DOHH2 (cell line): ENCODE measurements around the gene LPAR5.

Experiments used
- H3F3A ChIP-seq: fragments of 200-600 bp; sonication (generic), shearing (Covaris generic); 2 replicates; pipeline ENCODE4 v1.6.0; 2016; ENCODE audit warnings: antibody characterized with exemption, mild to moderate bottlenecking; ENCODE audit not compliant: control insufficient read depth, insufficient read depth
- H3K27ac ChIP-seq: fragments of 200-600 bp; sonication (generic); 2 replicates; pipeline ENCODE4 v1.5.1; 2014; ENCODE audit warnings: low read depth, mild to moderate bottlenecking, low read length, moderate library complexity
- H3K27me3 ChIP-seq: fragments of 200-600 bp; sonication (generic); 2 replicates; pipeline ENCODE4 v1.6.1; 2014; ENCODE audit warnings: mild to moderate bottlenecking, low read length, mixed read lengths; ENCODE audit not compliant: control insufficient read depth
- H3K36me3 ChIP-seq: fragments of 200-600 bp; sonication (generic); 2 replicates; pipeline ENCODE4 v1.6.1; 2014; ENCODE audit warnings: mild to moderate bottlenecking, low read length, moderate library complexity, mixed read lengths; ENCODE audit not compliant: control insufficient read depth
- H3K4me1 ChIP-seq: fragments of 200-600 bp; sonication (generic); 2 replicates; pipeline ENCODE4 v1.6.1; 2014; ENCODE audit warnings: mild to moderate bottlenecking, low read length, mixed read lengths; ENCODE audit not compliant: control insufficient read depth
- H3K4me2 ChIP-seq: fragments of 200-600 bp; sonication (generic); 2 replicates; pipeline ENCODE4 v1.6.0; 2014; ENCODE audit warnings: mild to moderate bottlenecking, low read length, moderate library complexity
- H3K4me3 ChIP-seq: fragments of 200-600 bp; sonication (generic); 2 replicates; pipeline ENCODE4 v1.5.1; 2014; ENCODE audit warnings: mild to moderate bottlenecking, low read length, mixed read lengths
- H3K79me2 ChIP-seq: fragments of 200-600 bp; sonication (generic); 2 replicates; pipeline ENCODE4 v1.6.1; 2014; ENCODE audit warnings: mild to moderate bottlenecking, low read length, mixed read lengths; ENCODE audit not compliant: control insufficient read depth
- H3K9me2 ChIP-seq: fragments of 200-600 bp; sonication (generic); replicated peaks from 2 replicates; pipeline ENCODE4 v1.6.1; 2014; ENCODE audit warnings: mild to moderate bottlenecking, low read length, mixed read lengths; ENCODE audit not compliant: control insufficient read depth
- H3K9me3 ChIP-seq: fragments of 200-600 bp; sonication (generic); 2 replicates; pipeline ENCODE4 v1.6.1; 2014; ENCODE audit warnings: antibody characterized with exemption, low read length, mixed read lengths; ENCODE audit not compliant: control insufficient read depth, insufficient read depth
- H4K20me1 ChIP-seq: fragments of 200-600 bp; sonication (generic); 2 replicates; pipeline ENCODE4 v1.6.0; 2014; ENCODE audit warnings: low read depth, mild to moderate bottlenecking, antibody characterized with exemption, low read length, moderate library complexity; ENCODE audit not compliant: control insufficient read depth, insufficient read depth
- EZH2phosphoT487 ChIP-seq: fragments of 200-600 bp; sonication (generic); IDR thresholded peaks from 2 replicates; pipeline ENCODE4 v1.6.1; 2017; ENCODE audit warnings: borderline replicate concordance, mild to moderate bottlenecking, antibody characterized with exemption, low read length, moderate library complexity, mixed read lengths
- TF ChIP-seq, protein P1 (sequence below): fragments of 200-600 bp; sonication (generic); IDR thresholded peaks from one replicate; pipeline ENCODE4 v1.5.1; 2014; ENCODE audit warnings: antibody characterized with exemption, mild to moderate bottlenecking, low read depth, low read length; ENCODE audit not compliant: poor library complexity, severe bottlenecking

Gene LPAR5

DNA sequence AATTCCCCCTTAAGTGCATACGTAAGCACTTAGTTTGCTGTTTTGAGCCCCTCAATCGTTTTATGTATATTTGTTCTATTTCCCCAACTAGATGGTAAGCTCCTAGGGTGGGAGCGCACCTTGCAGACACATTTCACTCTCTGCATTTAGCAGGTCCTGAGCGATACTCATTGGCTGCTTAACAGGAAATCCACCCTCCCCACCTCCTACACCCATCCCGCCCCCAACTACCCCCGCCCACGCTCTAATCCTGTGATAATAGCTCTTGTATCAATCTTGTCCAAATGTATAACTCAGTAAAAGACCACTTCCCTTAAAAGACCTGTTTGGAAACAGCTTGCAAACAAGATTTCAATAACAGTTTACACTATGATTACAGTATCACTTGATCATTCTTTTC lies 8.1 kb downstream of the LPAR5 start:
- Histone ChIP-seq H3K9me3 (no peaks in the 10 kb centered on the region), H3K4me3 (peak overlapping the region; percentile 64), H4K20me1 (no peaks in the 10 kb centered on the region), H3K27me3 (no peaks in the 10 kb centered on the region), H3K4me1 (peaks cover 56% of the 10 kb centered on the region), H3K4me2 (peak overlapping the region; percentile 74), H3K79me2 (peaks cover 62% of the 10 kb centered on the region), H3K36me3 (peaks cover 32% of the 10 kb centered on the region), H3K9me2 (no peaks in the 10 kb centered on the region), H3K27ac (peak overlapping the region; percentile 73), H3F3A (peaks cover 24% of the 10 kb centered on the region)
- TF ChIP-seq, protein P1, sequence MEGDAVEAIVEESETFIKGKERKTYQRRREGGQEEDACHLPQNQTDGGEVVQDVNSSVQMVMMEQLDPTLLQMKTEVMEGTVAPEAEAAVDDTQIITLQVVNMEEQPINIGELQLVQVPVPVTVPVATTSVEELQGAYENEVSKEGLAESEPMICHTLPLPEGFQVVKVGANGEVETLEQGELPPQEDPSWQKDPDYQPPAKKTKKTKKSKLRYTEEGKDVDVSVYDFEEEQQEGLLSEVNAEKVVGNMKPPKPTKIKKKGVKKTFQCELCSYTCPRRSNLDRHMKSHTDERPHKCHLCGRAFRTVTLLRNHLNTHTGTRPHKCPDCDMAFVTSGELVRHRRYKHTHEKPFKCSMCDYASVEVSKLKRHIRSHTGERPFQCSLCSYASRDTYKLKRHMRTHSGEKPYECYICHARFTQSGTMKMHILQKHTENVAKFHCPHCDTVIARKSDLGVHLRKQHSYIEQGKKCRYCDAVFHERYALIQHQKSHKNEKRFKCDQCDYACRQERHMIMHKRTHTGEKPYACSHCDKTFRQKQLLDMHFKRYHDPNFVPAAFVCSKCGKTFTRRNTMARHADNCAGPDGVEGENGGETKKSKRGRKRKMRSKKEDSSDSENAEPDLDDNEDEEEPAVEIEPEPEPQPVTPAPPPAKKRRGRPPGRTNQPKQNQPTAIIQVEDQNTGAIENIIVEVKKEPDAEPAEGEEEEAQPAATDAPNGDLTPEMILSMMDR = no peak
- no peak for TF ChIP-seq EZH2phosphoT487

DNA sequence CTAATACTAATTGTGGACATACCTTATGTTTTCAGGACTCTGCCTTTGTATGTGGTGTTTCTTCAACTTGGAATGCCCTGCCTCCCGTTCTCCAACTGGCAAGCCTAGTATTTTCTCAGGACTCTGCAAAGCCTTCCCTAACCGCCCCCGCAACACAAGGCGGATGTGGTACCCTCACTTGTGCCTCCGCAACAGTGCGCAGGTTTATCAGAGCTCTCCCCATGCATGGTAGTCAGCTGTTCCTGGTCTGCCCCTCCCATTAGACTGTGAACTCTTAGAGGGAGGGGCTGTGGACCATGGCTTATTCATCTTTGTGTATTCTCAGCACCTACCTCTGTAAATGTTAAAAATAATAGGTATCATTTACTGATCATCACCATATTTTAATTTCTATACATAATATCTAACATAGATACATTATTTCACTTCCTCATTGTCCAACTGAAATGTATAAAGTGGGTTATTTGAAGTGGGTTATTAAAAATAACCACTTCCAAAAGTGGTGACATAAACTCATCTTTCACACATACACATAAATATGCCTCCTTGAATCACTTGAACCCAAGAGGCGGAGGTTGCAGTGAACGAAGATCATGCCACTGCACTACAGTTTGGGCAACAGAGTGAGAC lies 9.0 kb downstream of the LPAR5 start:
- Histone ChIP-seq H3K27me3 (no peaks in the 10 kb centered on the region), H3K79me2 (peaks cover 59% of the 10 kb centered on the region), H3K36me3 (peaks cover 32% of the 10 kb centered on the region), H3K9me3 (no peaks in the 10 kb centered on the region), H4K20me1 (no peaks in the 10 kb centered on the region), H3K4me1 (peaks cover 49% of the 10 kb centered on the region), H3F3A (peaks cover 22% of the 10 kb centered on the region), H3K4me2 (peak overlapping the region; percentile 74), H3K9me2 (no peaks in the 10 kb centered on the region), H3K27ac (peak overlapping the region; percentile 73), H3K4me3 (peak overlapping the region; percentile 64)
- TF ChIP-seq, protein P1 = no peak
- no peak for TF ChIP-seq EZH2phosphoT487

DNA sequence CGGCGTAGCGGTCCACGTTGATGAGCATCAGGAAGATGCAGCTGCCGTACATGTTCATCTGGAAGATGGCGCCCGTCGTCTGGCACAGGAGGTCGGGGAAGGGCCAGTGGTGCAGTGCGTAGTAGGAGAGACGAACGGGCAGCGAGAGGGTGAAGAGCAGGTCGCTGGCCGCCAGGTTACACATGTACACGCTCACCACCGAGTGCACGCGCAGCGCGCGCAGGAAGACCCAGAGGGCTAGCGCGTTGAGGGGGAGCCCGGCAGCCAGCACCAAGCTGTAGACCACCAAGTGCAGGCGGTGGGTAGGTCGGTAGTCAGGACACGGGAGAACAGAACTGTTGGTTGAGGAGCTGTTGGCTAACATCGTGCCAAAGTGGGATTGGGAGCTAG lies 14.9 kb downstream of the LPAR5 start:
- TF ChIP-seq EZH2phosphoT487 = no peak
- TF ChIP-seq, protein P1 = no peak
- Histone ChIP-seq H3K9me2 (no peaks in the 10 kb centered on the region), H3K9me3 (no peaks in the 10 kb centered on the region), H3K4me2 (no peak overlapping the region), H3K27ac (no peak overlapping the region), H4K20me1 (no peaks in the 10 kb centered on the region), H3K27me3 (no peaks in the 10 kb centered on the region), H3K79me2 (peaks cover 31% of the 10 kb centered on the region), H3K4me1 (peaks cover 13% of the 10 kb centered on the region), H3K4me3 (no peak overlapping the region), H3F3A (peaks cover 31% of the 10 kb centered on the region), H3K36me3 (peaks cover 45% of the 10 kb centered on the region)
